ENCODE data around the gene GIGYF2. TPM values are rescaled to one million over a fixed set of nuclear protein-coding genes. Genes with fewer than 3 reads are reported as not detected.

The GIGYF2 gene
- total and polyA plus RNA-seq, 4 donors: 10.6 to 50.5 (median 26.7) TPM

GRCh38 chr2:232859385-232859916 lies 162.3 kb downstream of the GIGYF2 start:
- H3K27ac ChIP-seq (ENCODE audit: low read depth in 1 of 2, low read length in 2 of 2): peak overlapping the region; percentile 3 to 14
- TF ChIP-seq EGR1 (IDR thresholded peaks at IDR 0.05; ENCODE audit: low read depth in 2 of 2) (no peak), REST (IDR thresholded peaks at IDR 0.05) (no peak), GABPA (IDR thresholded peaks at IDR 0.05 in 1 of 2, conservative IDR thresholded peaks at IDR 0.05 in 1 of 2) (no peak), YY1 (IDR thresholded peaks at IDR 0.05) (no peak), HNF4G (IDR thresholded peaks at IDR 0.05) (no peak), ZBTB33 (IDR thresholded peaks at IDR 0.05) (no peak), MAX (IDR thresholded peaks at IDR 0.05) (no peak), FOXA1 (IDR thresholded peaks at IDR 0.05) (no peak), TAF1 (conservative IDR thresholded peaks at IDR 0.05) (no peak), SP1 (IDR thresholded peaks at IDR 0.05) (no peak), RAD21 (IDR thresholded peaks at IDR 0.05) (no peak), NR2F2 (IDR thresholded peaks at IDR 0.05) (no peak), ATF3 (IDR thresholded peaks at IDR 0.05) (no peak), JUND (IDR thresholded peaks at IDR 0.05) (no peak), HNF4A (conservative IDR thresholded peaks at IDR 0.05) (no peak), RXRA (IDR thresholded peaks at IDR 0.05) (no peak), FOXA2 (IDR thresholded peaks at IDR 0.05) (no peak), CTCF (IDR thresholded peaks at IDR 0.05; ENCODE audit: low read depth, low read length, missing input control) (no peak)
- 96% methylated on average over 4 of the region's 4 CpGs for WGBS
- no peaks in the 10 kb centered on the region for H3K27me3 ChIP-seq (ENCODE audit: control insufficient read depth in 4 of 4, insufficient read depth in 4 of 4, low read length in 3 of 4)
- no peak for DNase-seq (ENCODE audit: low spot score)
- H3K4me1 ChIP-seq (ENCODE audit: control insufficient read depth in 4 of 4, insufficient read depth in 4 of 4, low read length in 3 of 4): peaks cover 8 to 55% (median 36%) of the 10 kb centered on the region in 4 donors
- H3K36me3 ChIP-seq (ENCODE audit: control insufficient read depth in 4 of 4, insufficient read depth in 3 of 4, low read depth in 1 of 4, low read length in 3 of 4): no peaks in the 10 kb centered on the region
- no peak overlapping the region for H3K4me3 ChIP-seq (ENCODE audit: low read depth in 1 of 3, low read length in 3 of 3)
- H3K9me3 ChIP-seq (ENCODE audit: control insufficient read depth in 4 of 4, low read length in 3 of 4): no peaks in the 10 kb centered on the region
- no peak overlapping the region for H3K9ac ChIP-seq (ENCODE audit: low read depth in 1 of 2, low read length in 2 of 2)
